Measurements from ENCODE around the gene ZIC1. TPM values are rescaled to one million over a fixed set of nuclear protein-coding genes. Genes with fewer than 3 reads are reported as not detected.
A peak's percentile ranks its signal among the peaks of the same experiment; 100 is the strongest.

Gene ZIC1
- total RNA-seq, 1 experiment from 2014 or later = not detected

DNA sequence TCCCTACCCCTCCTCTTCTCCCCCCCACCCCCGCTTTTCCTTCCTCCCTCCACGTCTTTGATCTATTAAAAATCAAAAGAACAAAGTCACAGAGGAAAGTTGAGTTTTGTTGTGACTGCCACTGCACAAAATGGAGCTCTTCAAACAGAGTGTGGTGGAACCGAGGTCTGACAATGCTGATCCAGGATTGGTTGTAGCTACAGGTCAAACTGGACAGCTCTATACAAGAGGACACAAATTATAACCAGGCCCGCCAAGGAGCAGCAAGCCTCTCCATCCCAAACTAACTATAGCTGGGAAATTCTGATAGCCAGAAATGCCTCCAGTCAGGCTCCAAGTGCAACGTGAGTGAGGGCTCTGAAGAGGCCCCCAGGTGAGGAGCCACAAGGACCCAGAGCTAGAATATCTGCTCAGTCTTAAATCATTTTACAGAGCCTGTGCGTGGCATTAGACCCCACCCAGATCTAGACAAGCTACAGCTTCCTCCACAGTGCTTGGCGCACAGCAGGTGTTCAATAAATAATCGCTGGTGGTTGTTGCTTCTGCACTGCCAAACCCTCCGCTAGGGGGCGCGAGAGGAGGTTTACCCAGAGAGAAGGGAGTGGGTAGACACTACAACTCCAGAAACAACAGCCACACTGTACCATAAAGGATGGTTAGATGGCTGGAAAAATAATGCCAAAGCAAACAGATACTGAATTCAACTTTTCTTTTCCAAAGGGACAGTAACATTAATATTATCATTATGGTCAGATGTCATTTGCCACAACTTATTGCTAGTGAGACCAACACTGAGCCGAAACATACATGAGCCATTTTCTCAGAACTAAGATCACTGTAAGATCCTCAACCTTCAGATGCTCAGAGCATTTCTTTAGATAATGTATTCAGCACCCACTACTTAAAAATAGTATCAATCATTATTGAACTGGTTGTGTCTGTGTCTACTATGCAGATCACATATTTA lies 47.4 kb upstream of the ZIC1 start:
- H3K56ac ChIP-seq (ENCODE audit: insufficient read length, low read depth, low read length) = no peak overlapping the region
- H3K18ac ChIP-seq (ENCODE audit: insufficient read length, low read depth, low read length) = no peak overlapping the region
- no peak overlapping the region for H3K23ac ChIP-seq (ENCODE audit: insufficient read length, low read depth, low read length)
- H4K20me1 ChIP-seq (ENCODE audit: control insufficient read depth, insufficient read depth, insufficient read length) = no peaks in the 10 kb centered on the region
- no peak overlapping the region; a peak in 1 of 7 replicates for H3K27ac Mint-ChIP-seq
- H2BK20ac ChIP-seq (ENCODE audit: low read depth, low read length, poor library complexity, severe bottlenecking) = no peak overlapping the region
- peaks cover 0 to 3% of the 10 kb centered on the region in 2 experiments; a peak in 1 of 5 replicates for H3K9me3 Mint-ChIP-seq
- H3K4me3 Mint-ChIP-seq = peak overlapping the region in 1 of 2 experiments; percentile 45; a peak in 3 of 5 replicates
- no peaks in the 10 kb centered on the region for H3K9me3 ChIP-seq (ENCODE audit: control insufficient read depth, low read depth, low read length)
- WGBS (ENCODE audit: extremely low coverage, insufficient read length, low lambda C conversion rate) = no CpG with 5 or more reads among the region's 12 CpGs
- no peak overlapping the region for H2AK5ac ChIP-seq (ENCODE audit: insufficient read length, low read length)
- no peak overlapping the region for H3K4ac ChIP-seq (ENCODE audit: low read depth, low read length)
- no peak overlapping the region for H2BK12ac ChIP-seq (ENCODE audit: insufficient read length, low read depth, low read length)
- no peak overlapping the region for H3K27ac ChIP-seq (ENCODE audit: insufficient read length, low read depth, low read length)
- H3K27me3 Mint-ChIP-seq (ENCODE audit: low read depth) = peaks cover 98% of the 10 kb centered on the region
- no peak overlapping the region for H4K5ac ChIP-seq (ENCODE audit: insufficient read length, low read depth, low read length)
- no peak overlapping the region for H4K8ac ChIP-seq (replicated peaks; ENCODE audit: insufficient read length, low read depth, low read length)
- peaks cover 66% of the 10 kb centered on the region for H3K27me3 ChIP-seq (ENCODE audit: insufficient read depth, low read length)
- no peaks in the 10 kb centered on the region for H3K36me3 Mint-ChIP-seq (ENCODE audit: insufficient read depth in 1 of 3, low read depth in 3 of 3)
- H3K79me2 ChIP-seq (ENCODE audit: insufficient read depth, low read length) = no peaks in the 10 kb centered on the region
- no peak overlapping the region for H3T11ph ChIP-seq (ENCODE audit: low read length)
- peak overlapping the region; percentile 20 for H3K4me2 ChIP-seq (ENCODE audit: insufficient read depth, insufficient read length, low read length)
- H2BK5ac ChIP-seq (ENCODE audit: insufficient read length, low read length) = no peak overlapping the region
- H3K9ac ChIP-seq (ENCODE audit: extremely low read depth, insufficient read length, low read length) = no peak overlapping the region
- peaks cover 8% of the 10 kb centered on the region for H3K23me2 ChIP-seq (ENCODE audit: insufficient read length, low read depth, low read length, poor library complexity, severe bottlenecking)
- no peak overlapping the region for H2BK15ac ChIP-seq (ENCODE audit: low read depth, low read length)
- H3K4me1 ChIP-seq (ENCODE audit: insufficient read depth, low read length) = no peaks in the 10 kb centered on the region
- TF ChIP-seq, protein P1, sequence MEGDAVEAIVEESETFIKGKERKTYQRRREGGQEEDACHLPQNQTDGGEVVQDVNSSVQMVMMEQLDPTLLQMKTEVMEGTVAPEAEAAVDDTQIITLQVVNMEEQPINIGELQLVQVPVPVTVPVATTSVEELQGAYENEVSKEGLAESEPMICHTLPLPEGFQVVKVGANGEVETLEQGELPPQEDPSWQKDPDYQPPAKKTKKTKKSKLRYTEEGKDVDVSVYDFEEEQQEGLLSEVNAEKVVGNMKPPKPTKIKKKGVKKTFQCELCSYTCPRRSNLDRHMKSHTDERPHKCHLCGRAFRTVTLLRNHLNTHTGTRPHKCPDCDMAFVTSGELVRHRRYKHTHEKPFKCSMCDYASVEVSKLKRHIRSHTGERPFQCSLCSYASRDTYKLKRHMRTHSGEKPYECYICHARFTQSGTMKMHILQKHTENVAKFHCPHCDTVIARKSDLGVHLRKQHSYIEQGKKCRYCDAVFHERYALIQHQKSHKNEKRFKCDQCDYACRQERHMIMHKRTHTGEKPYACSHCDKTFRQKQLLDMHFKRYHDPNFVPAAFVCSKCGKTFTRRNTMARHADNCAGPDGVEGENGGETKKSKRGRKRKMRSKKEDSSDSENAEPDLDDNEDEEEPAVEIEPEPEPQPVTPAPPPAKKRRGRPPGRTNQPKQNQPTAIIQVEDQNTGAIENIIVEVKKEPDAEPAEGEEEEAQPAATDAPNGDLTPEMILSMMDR (conservative IDR thresholded peaks at IDR 0.05) = peak; percentile 97
- no peaks in the 10 kb centered on the region for H3K79me1 ChIP-seq (ENCODE audit: insufficient read depth, low read depth, low read length, poor library complexity, severe bottlenecking)
- H2AFZ ChIP-seq (ENCODE audit: low read length) = no peak overlapping the region
- peak; percentile 82 for DNase-seq
- no peak overlapping the region for H2BK120ac ChIP-seq (ENCODE audit: low read depth, low read length, poor library complexity, severe bottlenecking)
- no peak overlapping the region for H4K91ac ChIP-seq (ENCODE audit: insufficient read length, low read depth, low read length)
- H3K14ac ChIP-seq (ENCODE audit: insufficient read depth, low read length) = no peak overlapping the region
- peaks cover 30 to 43% of the 10 kb centered on the region in 2 experiments for H3K4me1 Mint-ChIP-seq
